Activated effector memory CD4-positive, alpha-beta T cell treated with Interleukin-2 at 50 U/mL for 16 hours (primary cell): ENCODE data around the gene SND1.

Source experiments
- DNase-seq: peaks from one replicate; pipeline ENCODE4 v3.0.0-alpha.2; 2020

SND1 gene

GRCh38 chr7:128110641-128111364 is 458.8 kb downstream of the SND1 start:
- no peak for DNase-seq

GRCh38 chr7:128112018-128112780 is 460.2 kb downstream of the SND1 start:
- no peak for DNase-seq

- no peak for DNase-seq
Observed at GRCh38 chr7:128112781-128113221, 460.8 kb downstream of the SND1 start.

GRCh38 chr7:128113839-128114238 is 461.8 kb downstream of the SND1 start:
- DNase-seq: no peak

- DNase-seq: no peak
Observed at GRCh38 chr7:128114806-128115205, 462.8 kb downstream of the SND1 start.

- no peak for DNase-seq
Observed at GRCh38 chr7:128115336-128115820, 463.4 kb downstream of the SND1 start.

- no peak for DNase-seq
Observed at GRCh38 chr7:128115821-128116723, 464.1 kb downstream of the SND1 start.

GRCh38 chr7:128116740-128117139 is 464.7 kb downstream of the SND1 start:
- DNase-seq: no peak

- no peak for DNase-seq
Observed at GRCh38 chr7:128117691-128118090, 465.7 kb downstream of the SND1 start.

- DNase-seq: no peak
Observed at GRCh38 chr7:128119036-128119435, 467.0 kb downstream of the SND1 start.

- DNase-seq: no peak
Observed at GRCh38 chr7:128120116-128120515, 468.1 kb downstream of the SND1 start.

GRCh38 chr7:128120976-128121490 is 469.0 kb downstream of the SND1 start:
- no peak for DNase-seq

GRCh38 chr7:128121711-128122530 is 469.9 kb downstream of the SND1 start:
- no peak for DNase-seq

- no peak for DNase-seq
Observed at GRCh38 chr7:128122576-128123290, 470.7 kb downstream of the SND1 start.

GRCh38 chr7:128123291-128124037 is 471.5 kb downstream of the SND1 start:
- no peak for DNase-seq

- DNase-seq: no peak
Observed at GRCh38 chr7:128124786-128125185, 472.8 kb downstream of the SND1 start.

- no peak for DNase-seq
Observed at GRCh38 chr7:128125816-128126215, 473.8 kb downstream of the SND1 start.

- DNase-seq: no peak
Observed at GRCh38 chr7:128128401-128128800, 476.4 kb downstream of the SND1 start.

GRCh38 chr7:128129224-128129864 is 477.4 kb downstream of the SND1 start:
- no peak for DNase-seq

- no peak for DNase-seq
Observed at GRCh38 chr7:128131115-128131514, 479.1 kb downstream of the SND1 start.
